SK-N-SH (cell line): ENCODE data around the gene TTYH3.

ENCODE experiments used
- CHD2 ChIP-seq: fragments of 150-350 bp; IDR thresholded peaks from 2 replicates; pipeline ENCODE4 v1.6.1; 2018; ENCODE audit warnings: low read length; ENCODE audit not compliant: partially characterized antibody
- FOXJ3 ChIP-seq: sonication (generic); formaldehyde crosslinking; IDR thresholded peaks from 2 replicates; pipeline ENCODE4 v1.5.1; 2020; ENCODE audit warnings: mild to moderate bottlenecking, missing genetic modification reagents
- JUND ChIP-seq: IDR thresholded peaks from 2 replicates; pipeline ENCODE4 v1.4.0; 2012
- MEF2A ChIP-seq: IDR thresholded peaks from 2 replicates; pipeline ENCODE4 v1.4.0; 2012; ENCODE audit warnings: low read depth, borderline replicate concordance
- RAD21 ChIP-seq: IDR thresholded peaks from 2 replicates; pipeline ENCODE4 v1.6.1; 2012; ENCODE audit warnings: mild to moderate bottlenecking, low read length
- RXRA ChIP-seq: IDR thresholded peaks from 2 replicates; pipeline ENCODE4 v1.4.0; 2012; ENCODE audit warnings: low read depth, mild to moderate bottlenecking, borderline replicate concordance
- TCF12 ChIP-seq: IDR thresholded peaks from 2 replicates; pipeline ENCODE4 v1.4.0; 2012
- YY1 ChIP-seq: IDR thresholded peaks from 2 replicates; pipeline ENCODE4 v1.4.0; 2012; ENCODE audit warnings: low read depth, mild to moderate bottlenecking
- TF ChIP-seq, protein P1 (sequence below): fragments of 200-600 bp; sonication (generic); IDR thresholded peaks from 2 replicates; pipeline ENCODE4 v1.6.1; 2017; ENCODE audit warnings: antibody characterized with exemption, mild to moderate bottlenecking, moderate library complexity
- TF ChIP-seq, protein P2 (sequence below): IDR thresholded peaks from 2 replicates; pipeline ENCODE4 v1.4.0; 2012; ENCODE audit warnings: low read depth
- TF ChIP-seq, protein P3 (sequence below): IDR thresholded peaks from 2 replicates; pipeline ENCODE4 v1.6.1; 2012; ENCODE audit warnings: mild to moderate bottlenecking, low read depth, low read length, moderate library complexity
- TF ChIP-seq, protein P4 (sequence below): fragments of 150-350 bp; IDR thresholded peaks from 2 replicates; pipeline ENCODE4 v1.6.1; 2016; ENCODE audit warnings: mild to moderate bottlenecking, low read depth, low read length

DNA sequence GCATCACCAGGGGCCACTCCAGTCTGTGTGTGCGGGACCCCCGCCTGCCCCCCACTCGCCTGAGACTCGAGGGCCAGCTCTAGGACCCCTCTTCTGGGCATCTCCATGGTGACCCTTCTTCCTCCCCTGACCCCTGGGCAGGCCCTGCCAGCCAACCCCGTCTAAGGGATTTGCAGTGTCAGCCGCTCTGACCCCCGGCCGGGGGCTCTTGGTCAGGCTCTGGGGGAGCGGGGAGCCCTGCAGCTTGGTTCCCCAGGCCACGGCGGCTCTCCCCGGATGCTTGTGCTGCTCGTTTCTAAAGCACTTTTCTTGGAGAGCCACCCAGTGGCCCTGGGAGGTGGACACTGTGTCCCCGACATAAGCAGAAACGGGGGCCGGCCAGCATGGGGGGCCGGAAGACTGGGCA is 5.3 kb downstream of the TTYH3 start:
- TF ChIP-seq, protein P1, sequence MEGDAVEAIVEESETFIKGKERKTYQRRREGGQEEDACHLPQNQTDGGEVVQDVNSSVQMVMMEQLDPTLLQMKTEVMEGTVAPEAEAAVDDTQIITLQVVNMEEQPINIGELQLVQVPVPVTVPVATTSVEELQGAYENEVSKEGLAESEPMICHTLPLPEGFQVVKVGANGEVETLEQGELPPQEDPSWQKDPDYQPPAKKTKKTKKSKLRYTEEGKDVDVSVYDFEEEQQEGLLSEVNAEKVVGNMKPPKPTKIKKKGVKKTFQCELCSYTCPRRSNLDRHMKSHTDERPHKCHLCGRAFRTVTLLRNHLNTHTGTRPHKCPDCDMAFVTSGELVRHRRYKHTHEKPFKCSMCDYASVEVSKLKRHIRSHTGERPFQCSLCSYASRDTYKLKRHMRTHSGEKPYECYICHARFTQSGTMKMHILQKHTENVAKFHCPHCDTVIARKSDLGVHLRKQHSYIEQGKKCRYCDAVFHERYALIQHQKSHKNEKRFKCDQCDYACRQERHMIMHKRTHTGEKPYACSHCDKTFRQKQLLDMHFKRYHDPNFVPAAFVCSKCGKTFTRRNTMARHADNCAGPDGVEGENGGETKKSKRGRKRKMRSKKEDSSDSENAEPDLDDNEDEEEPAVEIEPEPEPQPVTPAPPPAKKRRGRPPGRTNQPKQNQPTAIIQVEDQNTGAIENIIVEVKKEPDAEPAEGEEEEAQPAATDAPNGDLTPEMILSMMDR: no peak
- no peak for TF ChIP-seq CHD2
- no peak for TF ChIP-seq RAD21
- TF ChIP-seq, protein P2, sequence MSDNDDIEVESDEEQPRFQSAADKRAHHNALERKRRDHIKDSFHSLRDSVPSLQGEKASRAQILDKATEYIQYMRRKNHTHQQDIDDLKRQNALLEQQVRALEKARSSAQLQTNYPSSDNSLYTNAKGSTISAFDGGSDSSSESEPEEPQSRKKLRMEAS: no peak
- TF ChIP-seq, protein P3, sequence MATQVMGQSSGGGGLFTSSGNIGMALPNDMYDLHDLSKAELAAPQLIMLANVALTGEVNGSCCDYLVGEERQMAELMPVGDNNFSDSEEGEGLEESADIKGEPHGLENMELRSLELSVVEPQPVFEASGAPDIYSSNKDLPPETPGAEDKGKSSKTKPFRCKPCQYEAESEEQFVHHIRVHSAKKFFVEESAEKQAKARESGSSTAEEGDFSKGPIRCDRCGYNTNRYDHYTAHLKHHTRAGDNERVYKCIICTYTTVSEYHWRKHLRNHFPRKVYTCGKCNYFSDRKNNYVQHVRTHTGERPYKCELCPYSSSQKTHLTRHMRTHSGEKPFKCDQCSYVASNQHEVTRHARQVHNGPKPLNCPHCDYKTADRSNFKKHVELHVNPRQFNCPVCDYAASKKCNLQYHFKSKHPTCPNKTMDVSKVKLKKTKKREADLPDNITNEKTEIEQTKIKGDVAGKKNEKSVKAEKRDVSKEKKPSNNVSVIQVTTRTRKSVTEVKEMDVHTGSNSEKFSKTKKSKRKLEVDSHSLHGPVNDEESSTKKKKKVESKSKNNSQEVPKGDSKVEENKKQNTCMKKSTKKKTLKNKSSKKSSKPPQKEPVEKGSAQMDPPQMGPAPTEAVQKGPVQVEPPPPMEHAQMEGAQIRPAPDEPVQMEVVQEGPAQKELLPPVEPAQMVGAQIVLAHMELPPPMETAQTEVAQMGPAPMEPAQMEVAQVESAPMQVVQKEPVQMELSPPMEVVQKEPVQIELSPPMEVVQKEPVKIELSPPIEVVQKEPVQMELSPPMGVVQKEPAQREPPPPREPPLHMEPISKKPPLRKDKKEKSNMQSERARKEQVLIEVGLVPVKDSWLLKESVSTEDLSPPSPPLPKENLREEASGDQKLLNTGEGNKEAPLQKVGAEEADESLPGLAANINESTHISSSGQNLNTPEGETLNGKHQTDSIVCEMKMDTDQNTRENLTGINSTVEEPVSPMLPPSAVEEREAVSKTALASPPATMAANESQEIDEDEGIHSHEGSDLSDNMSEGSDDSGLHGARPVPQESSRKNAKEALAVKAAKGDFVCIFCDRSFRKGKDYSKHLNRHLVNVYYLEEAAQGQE: no peak
- TF ChIP-seq FOXJ3: no peak
- TF ChIP-seq RXRA: no peak
- no peak for TF ChIP-seq JUND
- no peak for TF ChIP-seq TCF12
- no peak for TF ChIP-seq MEF2A
- TF ChIP-seq YY1: no peak
- TF ChIP-seq, protein P4, sequence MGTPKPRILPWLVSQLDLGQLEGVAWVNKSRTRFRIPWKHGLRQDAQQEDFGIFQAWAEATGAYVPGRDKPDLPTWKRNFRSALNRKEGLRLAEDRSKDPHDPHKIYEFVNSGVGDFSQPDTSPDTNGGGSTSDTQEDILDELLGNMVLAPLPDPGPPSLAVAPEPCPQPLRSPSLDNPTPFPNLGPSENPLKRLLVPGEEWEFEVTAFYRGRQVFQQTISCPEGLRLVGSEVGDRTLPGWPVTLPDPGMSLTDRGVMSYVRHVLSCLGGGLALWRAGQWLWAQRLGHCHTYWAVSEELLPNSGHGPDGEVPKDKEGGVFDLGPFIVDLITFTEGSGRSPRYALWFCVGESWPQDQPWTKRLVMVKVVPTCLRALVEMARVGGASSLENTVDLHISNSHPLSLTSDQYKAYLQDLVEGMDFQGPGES: no peak
